ENCODE results near the gene TSPAN13.

Gene TSPAN13

GRCh38 chr7:16778476-16778875 is 24.9 kb downstream of the TSPAN13 start:
- no peak for DNase-seq

GRCh38 chr7:16779051-16779450 is 25.5 kb downstream of the TSPAN13 start:
- DNase-seq, result no peak

GRCh38 chr7:16780596-16780995 is 27.0 kb downstream of the TSPAN13 start:
- DNase-seq, result no peak

DNA sequence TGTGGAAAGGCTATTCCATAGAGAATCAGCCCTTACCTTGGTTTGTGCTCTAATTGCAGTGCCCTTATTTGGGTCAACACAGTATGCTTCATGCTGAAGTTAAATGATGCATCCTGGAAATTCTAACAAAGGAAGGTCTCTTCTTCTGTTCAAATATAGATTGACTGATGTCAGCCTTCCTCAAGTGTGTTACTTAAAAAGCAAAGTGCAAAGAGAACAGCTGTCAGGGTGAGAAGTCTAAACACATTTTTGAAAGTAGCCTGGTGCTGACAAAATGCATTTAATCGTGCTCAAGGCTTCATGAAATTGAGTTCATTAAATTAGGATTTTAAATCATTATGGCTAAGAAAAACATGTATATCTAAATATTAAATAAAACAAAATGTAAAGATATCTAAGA is 31.8 kb downstream of the TSPAN13 start:
- DNase-seq, result no peak

DNA sequence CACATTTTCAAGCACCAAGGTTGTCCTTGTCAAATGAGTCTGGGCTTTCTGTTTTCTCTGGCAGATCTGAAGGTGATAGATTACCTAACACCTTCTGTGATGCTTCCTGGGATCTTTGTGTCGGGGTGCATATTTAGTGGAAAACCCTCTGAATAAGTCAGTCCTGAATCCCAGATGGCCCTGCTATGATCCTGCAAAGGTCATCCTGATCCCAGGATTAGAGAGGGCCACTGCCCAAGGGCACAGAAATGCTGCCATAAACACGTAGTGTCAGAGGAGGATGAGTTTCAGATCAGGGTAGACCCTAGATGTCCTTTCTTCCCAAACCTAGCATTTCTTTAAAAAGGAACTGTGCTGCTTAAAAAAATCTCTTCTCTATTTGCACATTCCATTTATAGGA is 32.3 kb downstream of the TSPAN13 start:
- no peak for DNase-seq

- DNase-seq, result no peak
Measured at GRCh38 chr7:16786257-16786656, 32.7 kb downstream of the TSPAN13 start.

GRCh38 chr7:16787127-16787526 is 33.6 kb downstream of the TSPAN13 start:
- DNase-seq, result no peak

GRCh38 chr7:16791071-16791470 is 37.5 kb downstream of the TSPAN13 start:
- DNase-seq, result no peak

GRCh38 chr7:16791905-16792698 is 38.5 kb downstream of the TSPAN13 start:
- DNase-seq, result no peak

DNA sequence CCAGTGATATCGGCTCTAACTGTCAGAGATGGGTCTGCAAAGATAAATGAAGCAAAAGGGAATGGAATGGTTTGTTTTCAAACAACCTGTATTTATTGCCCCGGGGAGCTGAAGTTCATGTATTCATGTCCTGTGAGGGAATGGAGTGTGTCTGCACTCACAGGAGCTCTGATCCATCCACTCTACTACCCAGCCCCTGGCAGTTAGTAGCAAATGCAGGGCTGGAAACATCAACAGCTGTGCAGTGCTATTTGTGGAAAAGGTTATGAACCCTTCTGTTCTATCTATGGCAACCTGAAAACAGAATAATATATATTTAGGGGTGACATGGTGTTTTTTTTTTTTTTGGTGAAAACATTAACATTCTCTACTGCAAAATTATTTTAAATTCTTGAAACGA is 41.4 kb downstream of the TSPAN13 start:
- DNase-seq, result no peak

DNA sequence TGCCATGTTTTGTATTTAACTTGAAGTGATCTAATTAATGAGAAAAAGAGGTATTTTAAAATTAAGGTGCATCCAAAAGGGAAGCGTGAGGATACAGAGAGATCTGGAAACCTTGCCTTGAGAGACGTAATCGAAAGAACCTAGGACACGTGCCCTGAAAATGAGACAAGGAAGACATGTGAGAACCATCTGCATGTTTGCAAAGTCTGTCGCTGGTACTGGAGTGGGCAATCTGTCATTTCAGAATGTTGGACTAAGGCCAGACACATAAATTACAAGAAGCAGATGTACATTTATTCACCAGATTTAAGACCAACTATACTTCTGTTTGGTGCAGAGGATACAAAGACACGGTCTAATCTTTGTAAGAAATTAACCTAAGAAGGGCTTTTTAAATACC is 42.1 kb downstream of the TSPAN13 start:
- DNase-seq, result no peak

DNA sequence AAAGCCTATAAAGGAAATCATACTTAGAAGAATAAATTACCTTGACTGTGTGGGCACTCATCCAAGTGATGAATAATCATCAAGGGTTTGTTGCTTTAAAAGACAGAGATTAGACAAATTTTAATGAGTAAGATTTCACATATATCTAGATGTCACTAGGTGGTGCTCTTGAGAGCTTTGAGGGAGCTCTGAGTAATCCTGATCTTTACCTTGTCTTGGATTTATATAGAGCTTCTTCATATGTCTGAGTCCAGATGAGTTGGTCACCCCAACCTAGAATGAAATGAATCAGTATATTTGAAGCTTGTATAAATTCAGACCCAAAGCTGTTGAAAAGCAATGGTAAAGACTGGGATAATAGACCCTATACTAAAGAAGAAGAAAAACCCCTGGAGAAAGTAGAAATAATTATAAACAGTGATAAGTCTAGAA is 47.6 kb downstream of the TSPAN13 start:
- no peak for DNase-seq

DNA sequence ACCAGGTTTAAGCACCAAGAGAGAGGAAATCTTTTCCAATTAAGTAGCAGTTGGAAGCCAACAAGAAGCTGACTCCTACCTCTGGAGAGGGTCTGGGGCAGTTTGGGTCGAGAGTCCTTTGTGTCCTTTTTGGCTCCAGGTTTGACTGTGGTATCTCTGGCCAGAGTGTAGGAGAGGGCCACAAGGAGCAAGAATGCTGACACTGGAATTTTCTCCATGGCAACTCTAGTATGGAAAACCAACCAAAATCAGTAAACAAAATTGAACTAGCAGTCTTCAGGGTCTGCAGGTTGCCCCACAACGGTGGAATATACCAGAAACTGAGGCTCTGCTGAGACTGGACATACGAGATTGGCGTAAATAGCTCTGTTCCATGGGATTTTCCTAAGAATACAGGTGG is 48.0 kb downstream of the TSPAN13 start:
- DNase-seq, result no peak

DNA sequence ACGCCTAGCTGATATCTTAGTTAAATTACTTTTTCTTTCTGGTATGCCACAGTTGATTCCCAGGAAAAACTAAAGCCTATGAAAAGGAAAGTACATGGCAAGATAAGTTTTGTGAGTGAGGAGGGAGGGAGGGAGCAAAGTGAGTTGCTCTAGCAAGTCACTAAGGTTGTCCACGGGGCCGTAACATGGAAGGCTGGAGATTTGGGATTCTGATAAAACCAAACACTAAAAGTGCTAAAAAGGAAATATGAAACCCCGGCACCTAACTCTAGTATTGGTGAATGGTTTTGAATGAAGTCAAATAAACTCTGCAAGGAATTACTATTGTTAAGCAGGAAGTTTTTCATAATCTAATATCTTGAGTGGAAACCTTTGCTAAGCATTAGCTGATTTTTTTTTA is 49.6 kb downstream of the TSPAN13 start:
- no peak for DNase-seq

- no peak for DNase-seq
Measured at GRCh38 chr7:16803881-16804673, 50.5 kb downstream of the TSPAN13 start.

GRCh38 chr7:16804674-16805439 is 51.3 kb downstream of the TSPAN13 start, which contains the start of gene AGR2:
TSS of gene AGR2 (minus strand) at chr7:16804999. CDS start at chr7:16801796, 3,203 bp downstream.
- DNase-seq, result no peak

DNA sequence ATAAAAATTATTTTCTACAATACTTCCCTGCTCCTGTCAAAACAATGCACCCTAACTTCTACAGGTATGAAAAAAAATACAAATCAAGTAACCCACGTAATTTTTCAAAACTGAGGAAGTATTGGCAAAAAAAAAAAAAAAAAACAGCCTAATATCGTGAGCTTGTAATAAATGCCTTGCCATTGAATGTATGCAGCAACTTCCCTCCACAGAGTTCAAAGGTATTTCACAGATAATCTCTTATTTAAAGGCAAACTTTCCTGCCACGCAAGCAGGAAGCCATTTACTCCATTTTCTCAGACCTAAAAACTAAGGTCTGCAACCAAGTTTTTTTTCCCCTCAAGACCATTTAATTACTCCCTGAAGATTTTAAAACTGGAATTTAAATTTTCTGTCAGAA is 51.9 kb downstream of the TSPAN13 start:
- DNase-seq, result no peak

GRCh38 chr7:16810112-16810511 is 56.6 kb downstream of the TSPAN13 start:
- no peak for DNase-seq

GRCh38 chr7:16810573-16810972 is 57.0 kb downstream of the TSPAN13 start:
- no peak for DNase-seq

DNA sequence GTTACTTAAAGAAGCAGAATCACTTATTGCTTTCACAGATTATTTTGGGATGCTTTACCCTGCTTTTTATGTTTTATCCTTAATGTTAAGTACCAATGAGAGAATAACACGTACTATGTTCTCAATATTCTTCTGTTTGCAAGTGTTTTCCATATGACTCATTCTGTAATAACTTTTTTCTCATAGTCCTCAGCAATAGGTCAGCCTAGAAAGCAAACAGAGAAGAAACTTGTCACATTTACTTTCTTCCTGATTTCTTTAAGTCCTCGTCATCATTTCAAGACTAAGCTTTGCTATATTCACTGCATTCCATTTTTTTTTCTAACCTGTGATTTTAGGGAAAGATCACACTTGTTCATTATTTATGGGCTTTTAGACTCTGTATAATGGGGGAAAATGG is 58.0 kb downstream of the TSPAN13 start:
- no peak for DNase-seq

GRCh38 chr7:16812542-16813231 is 59.1 kb downstream of the TSPAN13 start:
- DNase-seq, result no peak

DNA sequence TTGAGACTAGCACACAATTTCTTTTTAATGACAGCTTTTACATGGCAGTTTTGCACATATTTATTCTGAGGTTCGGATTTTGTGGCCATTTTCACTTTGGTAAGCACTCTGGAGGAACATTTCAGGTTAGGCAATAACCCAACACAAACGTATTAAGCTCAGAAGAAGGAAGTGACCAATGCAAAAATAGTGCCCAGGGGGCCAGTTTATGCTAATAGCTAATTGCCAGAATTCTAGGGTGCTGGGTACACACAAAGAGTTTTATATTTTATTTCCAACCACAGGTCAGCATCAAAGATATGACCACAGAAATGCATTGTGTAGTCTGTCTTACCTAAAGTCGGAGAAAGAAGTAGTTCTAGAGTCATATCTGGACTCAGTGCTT is 59.7 kb downstream of the TSPAN13 start:
- DNase-seq, result no peak

- no peak for DNase-seq
Measured at GRCh38 chr7:16815001-16815400, 61.4 kb downstream of the TSPAN13 start.

Measured in T-helper 9 cell (primary cell).